ENCODE measurements around the gene DEFB108B.
"Not testable (repeated sequence)": the region's sequence is repeated elsewhere in the genome, so short reads cannot be mapped to it uniquely, and the experiment has no call there.

The DEFB108B gene

DNA sequence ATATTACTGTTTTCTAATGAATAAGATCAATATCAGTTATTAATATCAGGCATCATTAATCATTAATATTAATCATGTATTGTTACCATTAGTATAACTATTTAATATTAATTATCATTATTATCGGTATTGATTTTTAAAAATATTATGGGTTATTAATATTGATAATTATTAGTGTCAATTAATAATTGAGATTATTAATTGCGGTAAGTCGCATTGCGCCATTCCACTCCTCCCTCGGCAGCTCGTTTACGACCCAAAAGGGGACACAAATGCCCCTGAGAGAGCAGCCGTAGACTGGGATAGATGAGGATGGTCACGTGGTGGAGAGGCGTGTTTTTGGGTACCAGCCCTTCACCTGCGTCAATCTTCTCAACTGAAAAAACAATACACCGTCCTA is 52.8 kb downstream of the DEFB108B start:
- not testable (repeated sequence) for H3K27me3 ChIP-seq (ENCODE audit: control insufficient read depth, insufficient read depth, low read length); H3K9me3 ChIP-seq (ENCODE audit: control insufficient read depth, low read depth, low read length); H3K9ac ChIP-seq (ENCODE audit: low read length); H3K27ac ChIP-seq (ENCODE audit: low read length); H3K36me3 ChIP-seq (ENCODE audit: control insufficient read depth, low read depth, low read length); H3K4me1 ChIP-seq (ENCODE audit: control insufficient read depth, low read depth, low read length); H3K4me3 ChIP-seq (ENCODE audit: low read length)

Data from iPS-18a (cell line).